Spleen (tissue), 11 donors: ENCODE results near the gene NXN. TPM values are rescaled to one million over a fixed set of nuclear protein-coding genes. Genes with fewer than 3 reads are reported as not detected.

Experiments used
- DNase-seq: peaks from one replicate; pipeline ENCODE4 v3.0.0-alpha.2; 2020
- H3K27ac ChIP-seq, 8 donors: fragments of 200-600 bp; sonication (generic) in 7 of 8; 1 replicate in 4 of 8; 2 replicates in 4 of 8; pipeline versions ENCODE4 v1.5.0 to v1.8.0; 2016 to 2021; ENCODE audit warnings: inconsistent platforms in 4 of 8, mild to moderate bottlenecking in 4 of 8, moderate library complexity in 1 of 8
- H3K27me3 ChIP-seq, 7 donors: fragments of 200-600 bp; sonication (generic) in 6 of 7; replicated peaks in 1 of 7; 1 replicate in 4 of 7; 2 replicates in 3 of 7; pipeline versions ENCODE4 v1.5.0 to v1.8.0; 2016 to 2021; ENCODE audit warnings: inconsistent platforms in 3 of 7, mild to moderate bottlenecking in 1 of 7
- H3K36me3 ChIP-seq, 6 donors: fragments of 200-600 bp; sonication (generic) in 5 of 6; 1 replicate in 4 of 6; 2 replicates in 2 of 6; pipeline versions ENCODE4 v1.5.0 to v1.8.0; 2016 to 2021; ENCODE audit warnings: inconsistent platforms in 2 of 6
- H3K4me1 ChIP-seq, 6 donors: fragments of 200-600 bp; sonication (generic) in 5 of 6; 1 replicate in 3 of 6; 2 replicates in 3 of 6; pipeline versions ENCODE4 v1.5.0 to v1.8.0; 2016 to 2021; ENCODE audit warnings: inconsistent platforms in 3 of 6
- H3K4me3 ChIP-seq, 8 donors: fragments of 200-600 bp; sonication (generic) in 7 of 8; 1 replicate in 4 of 8; 2 replicates in 4 of 8; pipeline versions ENCODE4 v1.5.0 to v1.8.0; 2016 to 2021; ENCODE audit warnings: inconsistent platforms in 4 of 8, mild to moderate bottlenecking in 4 of 8, moderate library complexity in 2 of 8
- H3K9me3 ChIP-seq, 8 donors: fragments of 200-600 bp; sonication (generic) in 7 of 8; 1 replicate in 4 of 8; 2 replicates in 4 of 8; pipeline versions ENCODE4 v1.5.0 to v1.8.0; 2016 to 2021; ENCODE audit warnings: inconsistent platforms in 4 of 8
- POLR2A ChIP-seq, 3 donors: fragments of 450-650 bp; IDR thresholded peaks; one replicate each; pipeline ENCODE4 v1.5.1; 2017; ENCODE audit warnings: antibody characterized with exemption in 3 of 3, mild to moderate bottlenecking in 1 of 3
- POLR2AphosphoS5 ChIP-seq, 3 donors: sonication (generic); formaldehyde crosslinking; IDR thresholded peaks; one replicate each; pipeline ENCODE4 v1.5.1; 2017; ENCODE audit warnings: antibody characterized with exemption in 3 of 3
- WGBS, 5 donors: extraction: QIAGEN DNeasy Blood & Tissue Kit in 3 of 5; methylation state at CpG; one replicate each; pipeline versions ENCODE4 v1.1.5 to v1.1.7; 2013 to 2018; 5-methylcytosine and 5-hydroxymethylcytosine counted together
- intact Hi-C: fragments of 100-400 bp; cut with DNase I; formaldehyde crosslinking; loops from one replicate; pipeline ENCODE4 v1.15.0; 2023; ENCODE audit warnings: low total_unique reads
- polyA plus RNA-seq, 3 donors: library from polyadenylated mRNA; stranded (reverse); fragments of 200-250 nt; gene quantifications; one replicate each; pipeline ENCODE4 v1.2.1, GENCODE V29; 2013
- total RNA-seq, 7 donors: library from RNA; depleted of rRNA in 3 of 7; stranded (reverse); fragments of >200 nt in 3 of 7; fragmentation: NEBNext Ultra II Directional in 4 of 7; extraction: Animal tissue kit (Norgen Biotek cat#: 25700) in 4 of 7; gene quantifications; one replicate each; pipeline versions ENCODE4 v1.1.0 to v1.2.1, GENCODE V29; 2016 to 2021
- TF ChIP-seq, protein P1 (sequence below), 11 experiments: fragments of 200-600 bp in 7 of 11; fragments of 450-650 bp in 4 of 11; sonication (generic) in 4 of 11; IDR thresholded peaks in 8 of 11; conservative IDR thresholded peaks in 3 of 11; 1 replicate in 7 of 11; 2 replicates in 4 of 11; pipeline versions ENCODE4 v1.4.0 to v1.8.0; 2016 to 2021; ENCODE audit warnings: antibody characterized with exemption in 11 of 11, inconsistent platforms in 4 of 11, mild to moderate bottlenecking in 1 of 11
- donor health status: healthy with polysubstance abuse.
- donor health status: DM: no; HTN: no; CAD: no; lungs with moderate emphysema.
- donor health status: DM: no; HTN: no; CAD: no.
- donor health status: Bipolar disorder and iron deficiency.
- donor health status: healthy.
- donor health status: DM: no; HTN: no; CAD: no.
- donor health status: DM: yes; HTN: yes; CAD: no.

Gene NXN
- total and polyA plus RNA-seq, 10 donors, result 3.9 to 21.4 (median 10.3) TPM

- Histone ChIP-seq H3K9me3 (no peaks in the 10 kb centered on the region), H3K27me3 (peaks cover 0 to 25% (median 4%) of the 10 kb centered on the region in 7 donors), H3K36me3 (no peaks in the 10 kb centered on the region), H3K4me1 (peaks cover 0 to 9% (median 2%) of the 10 kb centered on the region in 6 donors), H3K27ac (no peak overlapping the region), H3K4me3 (no peak overlapping the region)
- no peak for TF ChIP-seq POLR2A (IDR thresholded peaks at IDR 0.05)
- TF ChIP-seq, protein P1, sequence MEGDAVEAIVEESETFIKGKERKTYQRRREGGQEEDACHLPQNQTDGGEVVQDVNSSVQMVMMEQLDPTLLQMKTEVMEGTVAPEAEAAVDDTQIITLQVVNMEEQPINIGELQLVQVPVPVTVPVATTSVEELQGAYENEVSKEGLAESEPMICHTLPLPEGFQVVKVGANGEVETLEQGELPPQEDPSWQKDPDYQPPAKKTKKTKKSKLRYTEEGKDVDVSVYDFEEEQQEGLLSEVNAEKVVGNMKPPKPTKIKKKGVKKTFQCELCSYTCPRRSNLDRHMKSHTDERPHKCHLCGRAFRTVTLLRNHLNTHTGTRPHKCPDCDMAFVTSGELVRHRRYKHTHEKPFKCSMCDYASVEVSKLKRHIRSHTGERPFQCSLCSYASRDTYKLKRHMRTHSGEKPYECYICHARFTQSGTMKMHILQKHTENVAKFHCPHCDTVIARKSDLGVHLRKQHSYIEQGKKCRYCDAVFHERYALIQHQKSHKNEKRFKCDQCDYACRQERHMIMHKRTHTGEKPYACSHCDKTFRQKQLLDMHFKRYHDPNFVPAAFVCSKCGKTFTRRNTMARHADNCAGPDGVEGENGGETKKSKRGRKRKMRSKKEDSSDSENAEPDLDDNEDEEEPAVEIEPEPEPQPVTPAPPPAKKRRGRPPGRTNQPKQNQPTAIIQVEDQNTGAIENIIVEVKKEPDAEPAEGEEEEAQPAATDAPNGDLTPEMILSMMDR (IDR thresholded peaks at IDR 0.05 in 8 of 11, conservative IDR thresholded peaks at IDR 0.05 in 3 of 11), result no peak
- TF ChIP-seq POLR2AphosphoS5 (IDR thresholded peaks at IDR 0.05), result no peak
- no peak for DNase-seq
- WGBS, 5 donors, result 59 to 79% (median 68%) methylated on average over 10 of the region's 12 CpGs
- intact Hi-C loops, result no loop called here
Measured at GRCh38 chr17:949623-950303, 29.8 kb downstream of the NXN start.

GRCh38 chr17:948284-948852, 31.2 kb downstream of the NXN start:
- no peak overlapping the region for H3K27ac ChIP-seq
- H3K4me3 ChIP-seq, result no peak overlapping the region
- H3K4me1 ChIP-seq, result peaks cover 0 to 9% (median 2%) of the 10 kb centered on the region in 6 donors
- no peaks in the 10 kb centered on the region for H3K9me3 ChIP-seq
- intact Hi-C loops, result no loop called here
- 80 to 92% (median 86%) methylated on average over 23 to 25 of the region's 25 CpGs for WGBS, 5 donors
- TF ChIP-seq POLR2AphosphoS5 (IDR thresholded peaks at IDR 0.05) (no peak), POLR2A (IDR thresholded peaks at IDR 0.05) (no peak)
- TF ChIP-seq, protein P1 (IDR thresholded peaks at IDR 0.05 in 8 of 11, conservative IDR thresholded peaks at IDR 0.05 in 3 of 11), result no peak
- no peaks in the 10 kb centered on the region for H3K36me3 ChIP-seq
- no peak for DNase-seq
- H3K27me3 ChIP-seq, result peaks cover 0 to 25% (median 4%) of the 10 kb centered on the region in 7 donors

DNA sequence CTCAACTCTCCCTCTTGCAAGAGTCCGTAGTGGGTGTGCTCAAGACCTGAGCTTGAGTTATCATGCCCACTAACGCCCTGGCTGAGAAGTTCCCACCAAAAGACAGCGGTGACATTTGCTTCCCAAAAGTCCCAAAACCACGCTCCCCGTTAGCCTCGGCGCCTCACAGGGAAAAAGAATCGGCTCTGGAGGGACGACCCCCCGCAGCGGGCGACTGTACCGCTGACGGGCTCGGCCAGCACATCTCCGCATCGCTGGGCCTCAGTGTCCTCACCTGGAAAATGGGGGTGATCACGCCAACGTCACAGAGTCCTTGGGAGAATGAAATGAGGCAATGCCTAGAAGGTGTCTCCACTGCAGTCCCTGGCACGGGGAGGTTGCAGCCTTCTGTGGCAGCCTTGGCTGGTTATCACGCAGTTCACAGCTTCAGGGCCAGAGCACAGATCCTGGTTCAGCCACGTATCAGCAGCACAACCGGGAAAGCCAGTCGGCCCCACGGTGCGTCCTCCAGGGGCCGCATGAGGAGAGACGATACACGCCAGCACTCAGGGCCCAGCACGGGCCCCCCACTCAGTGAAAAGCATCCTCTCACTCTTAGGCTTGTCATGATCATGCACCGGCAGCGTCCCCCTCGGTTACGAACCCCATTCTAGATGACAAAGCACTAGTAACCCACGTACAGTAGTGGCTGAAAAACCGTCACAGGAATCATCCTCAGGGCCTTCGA, 32.9 kb downstream of the NXN start:
- WGBS, 5 donors, result 91 to 96% (median 95%) methylated on average over 20 to 37 of the region's 37 CpGs
- H3K36me3 ChIP-seq, result no peaks in the 10 kb centered on the region
- H3K4me1 ChIP-seq, result peaks cover 0 to 6% (median under 1%) of the 10 kb centered on the region in 6 donors
- intact Hi-C loops, result no loop called here
- H3K9me3 ChIP-seq, result no peaks in the 10 kb centered on the region
- no peak overlapping the region for H3K27ac ChIP-seq
- peaks cover 0 to 22% (median 2%) of the 10 kb centered on the region in 7 donors for H3K27me3 ChIP-seq
- TF ChIP-seq POLR2A (IDR thresholded peaks at IDR 0.05), result no peak
- TF ChIP-seq, protein P1 (IDR thresholded peaks at IDR 0.05 in 8 of 11, conservative IDR thresholded peaks at IDR 0.05 in 3 of 11), result no peak
- no peak for TF ChIP-seq POLR2AphosphoS5 (IDR thresholded peaks at IDR 0.05)
- no peak overlapping the region for H3K4me3 ChIP-seq
- no peak for DNase-seq

DNA sequence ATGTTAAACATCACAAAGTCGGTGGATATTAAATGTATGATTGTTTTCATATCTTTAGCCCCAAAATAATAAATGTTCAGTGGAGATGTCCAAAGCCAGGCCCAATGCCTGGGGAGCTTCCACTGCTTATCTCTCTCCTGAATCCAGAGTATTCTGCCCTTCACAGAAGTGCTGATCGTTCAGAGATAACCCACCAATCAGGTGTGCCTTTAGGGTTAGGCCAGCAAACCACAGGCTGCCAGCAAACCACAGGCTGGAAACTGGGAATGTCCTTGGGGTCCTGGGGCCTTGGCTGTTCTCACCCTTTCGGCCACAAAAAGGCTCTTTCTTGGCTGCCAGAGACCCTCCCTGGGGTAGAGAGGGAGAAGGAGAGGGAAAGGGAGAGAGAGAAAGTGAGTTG, 33.9 kb downstream of the NXN start:
- WGBS, 5 donors, result 63 to 82% (median 72%) methylated on average over 3 of the region's 3 CpGs
- Histone ChIP-seq H3K27me3 (peaks cover 0 to 12% (median 0%) of the 10 kb centered on the region in 7 donors), H3K9me3 (no peaks in the 10 kb centered on the region), H3K4me3 (no peak overlapping the region), H3K4me1 (no peaks in the 10 kb centered on the region), H3K27ac (no peak overlapping the region), H3K36me3 (no peaks in the 10 kb centered on the region)
- intact Hi-C loops, result no loop called here
- no peak for DNase-seq
- TF ChIP-seq, protein P1 (IDR thresholded peaks at IDR 0.05 in 8 of 11, conservative IDR thresholded peaks at IDR 0.05 in 3 of 11), result no peak
- TF ChIP-seq POLR2A (IDR thresholded peaks at IDR 0.05) (no peak), POLR2AphosphoS5 (IDR thresholded peaks at IDR 0.05) (no peak)
